ENCODE results near the gene AHI1.

- no peak for TF ChIP-seq EZH2phosphoT487 (IDR thresholded peaks at IDR 0.05; ENCODE audit: borderline replicate concordance, low read depth, low read length)
- no peak for TF ChIP-seq CTCF (conservative IDR thresholded peaks at IDR 0.05; ENCODE audit: low read length)
Observed at GRCh38 chr6:135234492-135234780, 263.1 kb downstream of the AHI1 start.
